HEK293T (cell line): Measurements from ENCODE around the gene HCN1.

ENCODE experiments used
- CTCF ChIA-PET: fragments of 350-600 bp; formaldehyde crosslinking; extraction: SDS; loops from one replicate; lab custom pipeline; 2021; ENCODE audit warnings: antibody characterized with exemption, inconsistent platforms; lab: Yijun Ruan, JAX
- POLR2A ChIA-PET: fragments of 350-600 bp; formaldehyde crosslinking; extraction: SDS; loops from one replicate; lab custom pipeline; 2020; ENCODE audit warnings: antibody characterized with exemption, inconsistent platforms; lab: Yijun Ruan, JAX
- DNase-seq: peaks from one replicate; pipeline ENCODE4 v3.0.0; 2012; ENCODE audit warnings: mixed read lengths; ENCODE audit errors: extremely low spot score
- ARNT ChIP-seq: fragments of 450-650 bp; IDR thresholded peaks from 2 replicates; pipeline ENCODE4 v1.6.1; 2017; ENCODE audit warnings: mild to moderate bottlenecking
- BHLHE40 ChIP-seq: fragments of 450-650 bp; IDR thresholded peaks from 2 replicates; pipeline ENCODE4 v1.6.1; 2016; ENCODE audit warnings: mild to moderate bottlenecking, moderate library complexity, borderline replicate concordance
- CTBP1 ChIP-seq: fragments of 450-650 bp; IDR thresholded peaks from 2 replicates; pipeline ENCODE4 v1.6.1; 2016; ENCODE audit warnings: borderline replicate concordance
- ELF4 ChIP-seq: fragments of 450-650 bp; IDR thresholded peaks from 2 replicates; pipeline ENCODE4 v1.6.1; 2017; ENCODE audit warnings: antibody characterized with exemption
- FOXA1 ChIP-seq: fragments of 450-650 bp; IDR thresholded peaks from 2 replicates; pipeline ENCODE4 v1.6.1; 2016; ENCODE audit warnings: mild to moderate bottlenecking
- FOXK2 ChIP-seq: fragments of 450-650 bp; IDR thresholded peaks from 2 replicates; pipeline ENCODE4 v1.6.1; 2016; ENCODE audit warnings: mild to moderate bottlenecking
- FOXM1 ChIP-seq: fragments of 450-650 bp; IDR thresholded peaks from 2 replicates; pipeline ENCODE4 v1.6.1; 2017; ENCODE audit warnings: mild to moderate bottlenecking, borderline replicate concordance
- HDGF ChIP-seq: fragments of 450-650 bp; IDR thresholded peaks from 2 replicates; pipeline ENCODE4 v1.6.1; 2017; ENCODE audit warnings: antibody characterized with exemption, borderline replicate concordance
- L3MBTL2 ChIP-seq: fragments of 450-650 bp; conservative IDR thresholded peaks from 2 replicates; pipeline ENCODE4 v1.6.1; 2016; ENCODE audit warnings: mild to moderate bottlenecking
- LEF1 ChIP-seq: fragments of 450-650 bp; IDR thresholded peaks from 2 replicates; pipeline ENCODE4 v1.6.1; 2017; ENCODE audit warnings: mild to moderate bottlenecking, borderline replicate concordance
- NFRKB ChIP-seq: fragments of 450-650 bp; IDR thresholded peaks from 2 replicates; pipeline ENCODE4 v1.6.1; 2016; ENCODE audit warnings: mild to moderate bottlenecking, moderate library complexity
- SP1 ChIP-seq: fragments of 450-650 bp; IDR thresholded peaks from 2 replicates; pipeline ENCODE4 v1.6.1; 2017
- SUZ12 ChIP-seq: fragments of 450-650 bp; IDR thresholded peaks from 2 replicates; pipeline ENCODE4 v1.6.1; 2016; ENCODE audit warnings: mild to moderate bottlenecking
- TARDBP ChIP-seq: fragments of 450-650 bp; IDR thresholded peaks from 2 replicates; pipeline ENCODE4 v1.6.1; 2016
- ZNF384 ChIP-seq: fragments of 450-650 bp; IDR thresholded peaks from 2 replicates; pipeline ENCODE4 v1.6.1; 2016
- TF ChIP-seq, protein P1 (sequence below): fragments of 450-650 bp; IDR thresholded peaks from 2 replicates; pipeline ENCODE4 v1.6.1; 2016

HCN1 gene

DNA sequence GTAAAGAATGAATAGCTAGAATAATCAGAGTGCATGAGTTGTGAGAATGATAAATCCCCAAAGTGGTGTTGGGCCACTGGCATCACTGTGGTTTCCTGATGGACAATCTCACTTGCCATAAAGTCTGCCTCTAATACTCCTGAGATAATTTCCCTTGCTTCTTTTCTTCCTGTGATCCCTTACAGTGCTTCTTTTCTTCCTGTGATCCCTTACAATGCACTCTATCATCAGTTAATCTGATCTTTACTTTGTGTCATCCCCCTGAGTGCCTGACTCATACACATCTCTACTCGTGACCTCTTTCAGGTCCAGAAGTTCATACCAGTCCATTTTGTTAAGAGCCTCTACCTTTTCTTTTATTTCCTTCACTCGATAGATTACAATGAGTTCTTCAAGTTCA lies 418.3 kb downstream of the HCN1 start:
- TF ChIP-seq TARDBP (no peak), L3MBTL2 (no peak)
- ChIA-PET CTCF (no interaction called here), POLR2A (no interaction called here)
- no peak for DNase-seq

DNA sequence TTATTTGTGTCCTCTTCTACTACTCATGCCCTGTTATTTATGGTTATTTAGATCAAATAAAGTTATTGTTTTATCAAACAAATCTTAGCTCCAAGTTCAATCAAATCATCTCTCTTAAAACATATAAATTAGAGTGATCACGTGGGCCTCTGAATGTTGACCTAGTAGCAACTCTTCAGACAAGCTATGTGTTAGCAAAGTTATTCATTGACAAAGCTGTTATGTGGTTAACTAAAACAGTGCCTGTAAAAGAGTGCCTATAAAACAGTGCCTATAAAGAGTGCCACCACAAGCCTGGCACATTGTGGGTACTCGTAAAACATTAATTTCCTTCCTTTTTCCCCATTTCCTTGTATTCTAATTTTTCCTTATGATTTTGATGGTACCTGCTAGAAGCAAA lies 421.9 kb downstream of the HCN1 start:
- ChIA-PET CTCF (no interaction called here), POLR2A (no interaction called here)
- no peak for DNase-seq
- TF ChIP-seq BHLHE40 = no peak
- no peak for TF ChIP-seq NFRKB
- no peak for TF ChIP-seq ZNF384
- TF ChIP-seq L3MBTL2 = no peak
- TF ChIP-seq HDGF = no peak
- no peak for TF ChIP-seq ELF4
- TF ChIP-seq CTBP1 = no peak
- TF ChIP-seq SUZ12 = no peak
- TF ChIP-seq SP1 = no peak
- TF ChIP-seq LEF1 = no peak
- no peak for TF ChIP-seq FOXK2
- no peak for TF ChIP-seq TARDBP

DNA sequence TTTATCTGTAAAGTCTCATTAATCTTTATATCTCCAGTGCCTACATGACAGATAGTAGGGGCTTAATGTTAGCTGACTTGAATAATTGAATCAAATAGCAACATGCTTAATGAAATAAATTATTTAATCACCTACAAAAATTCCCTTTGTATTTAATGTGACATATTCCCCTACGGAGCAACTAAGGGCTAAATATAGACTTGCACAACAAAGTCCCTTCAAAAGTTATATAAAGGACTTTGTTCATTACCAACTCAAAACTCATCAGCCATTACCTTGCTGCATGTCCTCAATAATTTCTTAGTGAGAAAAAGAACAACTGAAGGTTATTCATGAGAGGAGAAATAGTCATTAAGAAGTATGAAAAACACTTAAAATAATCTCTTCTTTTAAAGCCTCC lies 424.6 kb downstream of the HCN1 start:
- ChIA-PET CTCF (no interaction called here), POLR2A (no interaction called here)
- DNase-seq = no peak
- TF ChIP-seq, protein P1, sequence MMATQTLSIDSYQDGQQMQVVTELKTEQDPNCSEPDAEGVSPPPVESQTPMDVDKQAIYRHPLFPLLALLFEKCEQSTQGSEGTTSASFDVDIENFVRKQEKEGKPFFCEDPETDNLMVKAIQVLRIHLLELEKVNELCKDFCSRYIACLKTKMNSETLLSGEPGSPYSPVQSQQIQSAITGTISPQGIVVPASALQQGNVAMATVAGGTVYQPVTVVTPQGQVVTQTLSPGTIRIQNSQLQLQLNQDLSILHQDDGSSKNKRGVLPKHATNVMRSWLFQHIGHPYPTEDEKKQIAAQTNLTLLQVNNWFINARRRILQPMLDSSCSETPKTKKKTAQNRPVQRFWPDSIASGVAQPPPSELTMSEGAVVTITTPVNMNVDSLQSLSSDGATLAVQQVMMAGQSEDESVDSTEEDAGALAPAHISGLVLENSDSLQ = no peak
- TF ChIP-seq L3MBTL2 (no peak), ELF4 (no peak), CTBP1 (no peak)

DNA sequence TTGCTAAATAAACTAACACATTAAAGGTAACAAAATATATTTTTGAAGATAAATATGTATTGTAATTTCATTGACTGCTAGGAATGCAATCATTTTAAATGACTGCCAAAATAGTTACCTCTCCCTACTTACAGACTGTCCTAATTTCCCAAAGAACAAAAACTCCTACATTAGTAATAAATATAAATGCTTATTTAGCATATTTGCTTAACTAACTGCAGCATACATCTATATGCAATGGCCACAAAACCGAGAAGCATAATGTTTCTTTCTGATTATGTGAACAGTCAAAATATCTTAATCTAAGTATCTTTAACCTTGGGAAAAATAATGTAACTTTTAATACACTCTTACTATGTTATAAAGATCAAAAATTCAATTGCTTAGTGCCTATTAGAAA lies 431.7 kb downstream of the HCN1 start:
- ChIA-PET POLR2A (no interaction called here), CTCF (no interaction called here)
- DNase-seq = no peak
- TF ChIP-seq ELF4 (no peak), SP1 (no peak), BHLHE40 (no peak), FOXM1 (no peak), NFRKB (no peak), ARNT (no peak), CTBP1 (no peak), L3MBTL2 (no peak), ZNF384 (no peak), FOXK2 (no peak), LEF1 (no peak), HDGF (no peak), TARDBP (no peak), SUZ12 (no peak), FOXA1 (no peak)
- TF ChIP-seq, protein P1 = no peak

DNA sequence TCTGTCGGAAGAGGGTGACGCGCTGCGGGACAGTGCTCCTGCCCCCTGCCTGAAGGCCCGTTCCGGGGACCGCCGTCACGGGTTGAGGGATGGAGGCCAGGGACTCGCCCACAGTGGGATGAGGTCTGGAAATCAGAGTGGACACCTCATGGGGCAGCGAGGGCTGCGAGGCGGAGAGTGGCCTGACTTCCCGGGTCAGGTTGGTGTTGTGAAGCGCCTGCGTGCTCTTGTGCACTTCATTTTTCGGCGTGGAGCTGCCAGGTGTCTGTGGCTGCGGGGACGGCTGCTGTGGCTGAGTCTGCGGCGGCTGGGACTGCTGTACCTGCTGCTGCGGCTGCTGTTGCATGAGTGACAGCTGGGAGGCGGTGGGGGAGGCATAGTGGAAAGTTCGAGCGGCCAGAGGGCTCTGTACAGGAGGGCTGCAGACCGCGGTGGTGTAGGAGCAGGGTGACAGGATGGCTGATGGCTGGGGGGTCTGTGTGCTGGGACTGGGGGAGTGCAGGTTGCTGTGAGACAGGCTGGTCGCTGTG lies 434.1 kb downstream of the HCN1 start:
- no peak for TF ChIP-seq HDGF
- TF ChIP-seq FOXK2 = no peak
- TF ChIP-seq FOXA1 = no peak
- no peak for TF ChIP-seq ZNF384
- no peak for TF ChIP-seq LEF1
- TF ChIP-seq SP1 = no peak
- TF ChIP-seq BHLHE40 = no peak
- TF ChIP-seq ELF4 = no peak
- TF ChIP-seq CTBP1 = no peak
- no peak for TF ChIP-seq SUZ12
- no peak for TF ChIP-seq L3MBTL2
- no peak for TF ChIP-seq ARNT
- TF ChIP-seq NFRKB = no peak
- TF ChIP-seq FOXM1 = no peak
- TF ChIP-seq TARDBP = no peak
- ChIA-PET POLR2A (no interaction called here), CTCF (no interaction called here)
- DNase-seq = no peak

DNA sequence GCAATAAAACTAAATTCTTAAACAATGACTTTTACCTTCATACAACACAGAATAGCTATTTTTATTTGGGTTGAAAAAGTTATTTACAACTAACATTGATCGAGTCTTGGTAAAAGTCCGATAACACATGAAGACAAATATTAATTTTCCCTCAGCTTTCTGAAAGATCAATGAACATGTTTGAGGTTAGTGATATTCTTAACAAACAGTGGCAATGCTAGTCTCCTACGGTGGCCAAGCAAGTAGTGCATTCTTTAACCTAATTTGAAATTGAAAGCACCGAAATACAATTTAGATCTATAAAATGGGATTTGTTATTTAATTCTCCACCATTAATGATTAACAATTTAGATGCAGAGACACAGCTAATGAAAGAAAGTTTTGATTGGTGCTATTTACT lies 435.1 kb downstream of the HCN1 start:
- POLR2A ChIA-PET = no interaction called here
- CTCF ChIA-PET = no interaction called here
- DNase-seq = no peak
- TF ChIP-seq CTBP1 (no peak), FOXA1 (no peak), HDGF (no peak), LEF1 (no peak), ARNT (no peak), FOXM1 (no peak), SP1 (no peak), L3MBTL2 (no peak), BHLHE40 (no peak), NFRKB (no peak), ELF4 (no peak), FOXK2 (no peak), TARDBP (no peak), ZNF384 (no peak), SUZ12 (no peak)
- TF ChIP-seq, protein P1 = no peak
